GM23338 (cell line): ENCODE measurements around the gene DCUN1D4. TPM values are rescaled to one million over a fixed set of nuclear protein-coding genes. Genes with fewer than 3 reads are reported as not detected.

ENCODE experiments used
- CREB1 ChIP-seq: fragments of 250-450 bp; sonication (Bioruptor Pico); IDR thresholded peaks from 2 replicates; pipeline ENCODE4 v1.5.0; 2020; ENCODE audit warnings: low read depth, mild to moderate bottlenecking, moderate library complexity
- EZH2 ChIP-seq: fragments of 200-600 bp; sonication (generic); IDR thresholded peaks from one replicate; pipeline ENCODE4 v1.8.0; 2017; ENCODE audit warnings: antibody characterized with exemption, mild to moderate bottlenecking, low read depth; ENCODE audit not compliant: unreplicated experiment
- EZH2phosphoT487 ChIP-seq: fragments of 200-600 bp; sonication (generic); IDR thresholded peaks from one replicate; pipeline ENCODE4 v1.8.1; 2018; ENCODE audit warnings: antibody characterized with exemption; ENCODE audit not compliant: unreplicated experiment
- JUNB ChIP-seq: IDR thresholded peaks from one replicate; pipeline ENCODE4 v1.6.1; 2016; ENCODE audit warnings: antibody characterized with exemption; ENCODE audit not compliant: unreplicated experiment
- NANOG ChIP-seq: IDR thresholded peaks from 2 replicates; pipeline ENCODE4 v1.6.1; 2016; ENCODE audit warnings: antibody characterized with exemption, borderline replicate concordance
- STAT1 ChIP-seq: IDR thresholded peaks from one replicate; pipeline ENCODE4 v1.6.1; 2016; ENCODE audit warnings: antibody characterized with exemption; ENCODE audit not compliant: unreplicated experiment
- polyA plus RNA-seq: library from polyadenylated mRNA; unstranded; fragments of >200 nt; fragmentation: Nextera tagmentation; extraction: Ambion mirVana; gene quantifications from 2 replicates; pipeline ENCODE4 v1.2.1, GENCODE V29; 2016
- total RNA-seq: library from RNA; depleted of rRNA; stranded (reverse); fragments of >200 nt; shearing (Covaris generic); gene quantifications from 2 replicates; pipeline ENCODE4 v1.2.3, GENCODE V29; 2014
- TF ChIP-seq, protein P1 (sequence below): fragments of 250-450 bp; sonication (Bioruptor Pico); IDR thresholded peaks from 2 replicates; pipeline ENCODE4 v1.5.0; 2020; ENCODE audit warnings: mild to moderate bottlenecking, moderate library complexity
- TF ChIP-seq, protein P2 (sequence below), 2 experiments: fragments of 200-600 bp in 1 of 2; sonication (generic) in 1 of 2; conservative IDR thresholded peaks; 2 replicates each; pipeline versions ENCODE4 v1.5.1 to v1.6.1; 2016 to 2017; ENCODE audit warnings: antibody characterized with exemption in 2 of 2, low read depth in 2 of 2, mild to moderate bottlenecking in 2 of 2, moderate library complexity in 1 of 2
- TF ChIP-seq, protein P3 (sequence below): IDR thresholded peaks from 2 replicates; pipeline ENCODE4 v1.6.1; 2016; ENCODE audit warnings: antibody characterized with exemption

Gene DCUN1D4
- total and polyA plus RNA-seq, 2 experiments from 2014 or later: 26.1 to 54.8 TPM

DNA sequence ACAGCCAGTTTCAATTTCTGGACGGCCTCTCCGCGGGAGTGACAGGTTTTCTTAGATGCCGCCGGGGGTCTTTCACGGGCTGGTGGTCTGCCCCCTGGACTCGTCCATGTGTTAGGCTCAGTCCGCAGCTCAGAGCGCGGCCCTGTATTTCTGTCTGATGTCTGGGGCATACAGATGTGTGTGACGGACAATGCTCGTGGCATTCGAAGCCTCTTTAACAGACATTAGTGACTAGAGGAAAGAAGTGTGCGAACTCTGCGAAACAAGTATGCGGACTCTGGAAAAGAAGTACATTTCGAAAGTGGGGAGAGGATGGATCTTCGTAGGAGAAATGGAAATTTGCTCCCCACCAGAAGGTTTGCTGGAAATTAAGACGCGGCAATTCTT is 793 bp upstream of the DCUN1D4 start (continued):
- TF ChIP-seq, protein P1, sequence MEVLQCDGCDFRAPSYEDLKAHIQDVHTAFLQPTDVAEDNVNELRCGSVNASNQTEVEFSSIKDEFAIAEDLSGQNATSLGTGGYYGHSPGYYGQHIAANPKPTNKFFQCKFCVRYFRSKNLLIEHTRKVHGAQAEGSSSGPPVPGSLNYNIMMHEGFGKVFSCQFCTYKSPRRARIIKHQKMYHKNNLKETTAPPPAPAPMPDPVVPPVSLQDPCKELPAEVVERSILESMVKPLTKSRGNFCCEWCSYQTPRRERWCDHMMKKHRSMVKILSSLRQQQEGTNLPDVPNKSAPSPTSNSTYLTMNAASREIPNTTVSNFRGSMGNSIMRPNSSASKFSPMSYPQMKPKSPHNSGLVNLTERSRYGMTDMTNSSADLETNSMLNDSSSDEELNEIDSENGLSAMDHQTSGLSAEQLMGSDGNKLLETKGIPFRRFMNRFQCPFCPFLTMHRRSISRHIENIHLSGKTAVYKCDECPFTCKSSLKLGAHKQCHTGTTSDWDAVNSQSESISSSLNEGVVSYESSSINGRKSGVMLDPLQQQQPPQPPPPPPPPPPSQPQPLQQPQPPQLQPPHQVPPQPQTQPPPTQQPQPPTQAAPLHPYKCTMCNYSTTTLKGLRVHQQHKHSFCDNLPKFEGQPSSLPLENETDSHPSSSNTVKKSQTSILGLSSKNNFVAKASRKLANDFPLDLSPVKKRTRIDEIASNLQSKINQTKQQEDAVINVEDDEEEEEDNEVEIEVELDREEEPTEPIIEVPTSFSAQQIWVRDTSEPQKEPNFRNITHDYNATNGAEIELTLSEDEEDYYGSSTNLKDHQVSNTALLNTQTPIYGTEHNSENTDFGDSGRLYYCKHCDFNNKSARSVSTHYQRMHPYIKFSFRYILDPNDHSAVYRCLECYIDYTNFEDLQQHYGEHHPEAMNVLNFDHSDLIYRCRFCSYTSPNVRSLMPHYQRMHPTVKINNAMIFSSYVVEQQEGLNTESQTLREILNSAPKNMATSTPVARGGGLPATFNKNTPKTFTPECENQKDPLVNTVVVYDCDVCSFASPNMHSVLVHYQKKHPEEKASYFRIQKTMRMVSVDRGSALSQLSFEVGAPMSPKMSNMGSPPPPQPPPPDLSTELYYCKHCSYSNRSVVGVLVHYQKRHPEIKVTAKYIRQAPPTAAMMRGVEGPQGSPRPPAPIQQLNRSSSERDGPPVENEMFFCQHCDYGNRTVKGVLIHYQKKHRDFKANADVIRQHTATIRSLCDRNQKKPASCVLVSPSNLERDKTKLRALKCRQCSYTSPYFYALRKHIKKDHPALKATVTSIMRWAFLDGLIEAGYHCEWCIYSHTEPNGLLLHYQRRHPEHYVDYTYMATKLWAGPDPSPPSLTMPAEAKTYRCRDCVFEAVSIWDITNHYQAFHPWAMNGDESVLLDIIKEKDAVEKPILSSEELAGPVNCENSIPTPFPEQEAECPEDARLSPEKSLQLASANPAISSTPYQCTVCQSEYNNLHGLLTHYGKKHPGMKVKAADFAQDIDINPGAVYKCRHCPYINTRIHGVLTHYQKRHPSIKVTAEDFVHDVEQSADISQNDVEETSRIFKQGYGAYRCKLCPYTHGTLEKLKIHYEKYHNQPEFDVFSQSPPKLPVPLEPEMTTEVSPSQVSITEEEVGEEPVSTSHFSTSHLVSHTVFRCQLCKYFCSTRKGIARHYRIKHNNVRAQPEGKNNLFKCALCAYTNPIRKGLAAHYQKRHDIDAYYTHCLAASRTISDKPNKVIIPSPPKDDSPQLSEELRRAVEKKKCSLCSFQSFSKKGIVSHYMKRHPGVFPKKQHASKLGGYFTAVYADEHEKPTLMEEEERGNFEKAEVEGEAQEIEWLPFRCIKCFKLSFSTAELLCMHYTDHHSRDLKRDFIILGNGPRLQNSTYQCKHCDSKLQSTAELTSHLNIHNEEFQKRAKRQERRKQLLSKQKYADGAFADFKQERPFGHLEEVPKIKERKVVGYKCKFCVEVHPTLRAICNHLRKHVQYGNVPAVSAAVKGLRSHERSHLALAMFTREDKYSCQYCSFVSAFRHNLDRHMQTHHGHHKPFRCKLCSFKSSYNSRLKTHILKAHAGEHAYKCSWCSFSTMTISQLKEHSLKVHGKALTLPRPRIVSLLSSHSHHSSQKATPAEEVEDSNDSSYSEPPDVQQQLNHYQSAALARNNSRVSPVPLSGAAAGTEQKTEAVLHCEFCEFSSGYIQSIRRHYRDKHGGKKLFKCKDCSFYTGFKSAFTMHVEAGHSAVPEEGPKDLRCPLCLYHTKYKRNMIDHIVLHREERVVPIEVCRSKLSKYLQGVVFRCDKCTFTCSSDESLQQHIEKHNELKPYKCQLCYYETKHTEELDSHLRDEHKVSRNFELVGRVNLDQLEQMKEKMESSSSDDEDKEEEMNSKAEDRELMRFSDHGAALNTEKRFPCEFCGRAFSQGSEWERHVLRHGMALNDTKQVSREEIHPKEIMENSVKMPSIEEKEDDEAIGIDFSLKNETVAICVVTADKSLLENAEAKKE (CRISPR knock-in tag): no peak
- TF ChIP-seq JUNB (no peak), EZH2phosphoT487 (no peak), CREB1 (CRISPR knock-in tag) (no peak), STAT1 (no peak), EZH2 (no peak), NANOG (no peak)
- TF ChIP-seq, protein P2, sequence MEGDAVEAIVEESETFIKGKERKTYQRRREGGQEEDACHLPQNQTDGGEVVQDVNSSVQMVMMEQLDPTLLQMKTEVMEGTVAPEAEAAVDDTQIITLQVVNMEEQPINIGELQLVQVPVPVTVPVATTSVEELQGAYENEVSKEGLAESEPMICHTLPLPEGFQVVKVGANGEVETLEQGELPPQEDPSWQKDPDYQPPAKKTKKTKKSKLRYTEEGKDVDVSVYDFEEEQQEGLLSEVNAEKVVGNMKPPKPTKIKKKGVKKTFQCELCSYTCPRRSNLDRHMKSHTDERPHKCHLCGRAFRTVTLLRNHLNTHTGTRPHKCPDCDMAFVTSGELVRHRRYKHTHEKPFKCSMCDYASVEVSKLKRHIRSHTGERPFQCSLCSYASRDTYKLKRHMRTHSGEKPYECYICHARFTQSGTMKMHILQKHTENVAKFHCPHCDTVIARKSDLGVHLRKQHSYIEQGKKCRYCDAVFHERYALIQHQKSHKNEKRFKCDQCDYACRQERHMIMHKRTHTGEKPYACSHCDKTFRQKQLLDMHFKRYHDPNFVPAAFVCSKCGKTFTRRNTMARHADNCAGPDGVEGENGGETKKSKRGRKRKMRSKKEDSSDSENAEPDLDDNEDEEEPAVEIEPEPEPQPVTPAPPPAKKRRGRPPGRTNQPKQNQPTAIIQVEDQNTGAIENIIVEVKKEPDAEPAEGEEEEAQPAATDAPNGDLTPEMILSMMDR (conservative IDR thresholded peaks at IDR 0.05; ENCODE audit: low read depth in 2 of 2): no peak
- TF ChIP-seq, protein P3, sequence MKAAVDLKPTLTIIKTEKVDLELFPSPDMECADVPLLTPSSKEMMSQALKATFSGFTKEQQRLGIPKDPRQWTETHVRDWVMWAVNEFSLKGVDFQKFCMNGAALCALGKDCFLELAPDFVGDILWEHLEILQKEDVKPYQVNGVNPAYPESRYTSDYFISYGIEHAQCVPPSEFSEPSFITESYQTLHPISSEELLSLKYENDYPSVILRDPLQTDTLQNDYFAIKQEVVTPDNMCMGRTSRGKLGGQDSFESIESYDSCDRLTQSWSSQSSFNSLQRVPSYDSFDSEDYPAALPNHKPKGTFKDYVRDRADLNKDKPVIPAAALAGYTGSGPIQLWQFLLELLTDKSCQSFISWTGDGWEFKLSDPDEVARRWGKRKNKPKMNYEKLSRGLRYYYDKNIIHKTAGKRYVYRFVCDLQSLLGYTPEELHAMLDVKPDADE: no peak
